ENCODE data around the gene OR4B1.

The OR4B1 gene

GRCh38 chr11:48193876-48194275, 22.7 kb upstream of the OR4B1 start:
- no peak overlapping the region for H3K9ac ChIP-seq (ENCODE audit: low read length)
- TF ChIP-seq EZH2 (IDR thresholded peaks at IDR 0.05; ENCODE audit: borderline replicate concordance, low read length) (no peak), CTCF (IDR thresholded peaks at IDR 0.05; ENCODE audit: low read length) (no peak)
- peaks cover 12% of the 10 kb centered on the region; the same call in 1 of the 2 replicates for H3K9me3 ChIP-seq (ENCODE audit: low read length)
- H4K20me1 ChIP-seq (ENCODE audit: insufficient read depth, low read length): no peaks in the 10 kb centered on the region
- H3K36me3 ChIP-seq (ENCODE audit: insufficient read depth, low read length): no peaks in the 10 kb centered on the region
- no peaks in the 10 kb centered on the region for H3K9me2 ChIP-seq (ENCODE audit: low read depth, low read length)
- no peak overlapping the region for H3K27ac ChIP-seq (ENCODE audit: low read depth, low read length, poor library complexity, severe bottlenecking)
- H2AFZ ChIP-seq (ENCODE audit: low read length): no peak overlapping the region
- peaks cover 6% of the 10 kb centered on the region for H3K4me1 ChIP-seq (ENCODE audit: insufficient read depth, low read length, severe bottlenecking)
- no peak overlapping the region for H3K4me2 ChIP-seq (ENCODE audit: low read length)
- no peak overlapping the region for H3K4me3 ChIP-seq (ENCODE audit: low read depth, low read length, poor library complexity, severe bottlenecking)
- no peaks in the 10 kb centered on the region for H3F3A ChIP-seq (ENCODE audit: insufficient read depth, low read length)
- no peaks in the 10 kb centered on the region for H3K27me3 ChIP-seq (ENCODE audit: insufficient read depth, low read length)
- no peaks in the 10 kb centered on the region for H3K79me2 ChIP-seq (ENCODE audit: insufficient read depth, low read length)

GRCh38 chr11:48207881-48208280, 8.7 kb upstream of the OR4B1 start:
- H4K20me1 ChIP-seq (ENCODE audit: insufficient read depth, low read length): no peaks in the 10 kb centered on the region
- H3K9ac ChIP-seq (ENCODE audit: low read length): no peak overlapping the region
- TF ChIP-seq CTCF (IDR thresholded peaks at IDR 0.05; ENCODE audit: low read length): no peak
- TF ChIP-seq EZH2 (IDR thresholded peaks at IDR 0.05; ENCODE audit: borderline replicate concordance, low read length): no peak
- H3K36me3 ChIP-seq (ENCODE audit: insufficient read depth, low read length): no peaks in the 10 kb centered on the region
- H3K27ac ChIP-seq (ENCODE audit: low read depth, low read length, poor library complexity, severe bottlenecking): no peak overlapping the region
- H3K79me2 ChIP-seq (ENCODE audit: insufficient read depth, low read length): no peaks in the 10 kb centered on the region
- H3F3A ChIP-seq (ENCODE audit: insufficient read depth, low read length): no peaks in the 10 kb centered on the region
- no peak overlapping the region for H2AFZ ChIP-seq (ENCODE audit: low read length)
- H3K9me2 ChIP-seq (ENCODE audit: low read depth, low read length): no peaks in the 10 kb centered on the region
- no peaks in the 10 kb centered on the region for H3K9me3 ChIP-seq (ENCODE audit: low read length)
- H3K4me3 ChIP-seq (ENCODE audit: low read depth, low read length, poor library complexity, severe bottlenecking): no peak overlapping the region
- no peaks in the 10 kb centered on the region for H3K27me3 ChIP-seq (ENCODE audit: insufficient read depth, low read length)
- H3K4me2 ChIP-seq (ENCODE audit: low read length): no peak overlapping the region
- no peaks in the 10 kb centered on the region for H3K4me1 ChIP-seq (ENCODE audit: insufficient read depth, low read length, severe bottlenecking)

GRCh38 chr11:48210052-48210451, 6.6 kb upstream of the OR4B1 start:
- Histone ChIP-seq H3K27me3 (ENCODE audit: insufficient read depth, low read length) (no peaks in the 10 kb centered on the region), H3K36me3 (ENCODE audit: insufficient read depth, low read length) (no peaks in the 10 kb centered on the region), H4K20me1 (ENCODE audit: insufficient read depth, low read length) (no peaks in the 10 kb centered on the region), H3K4me2 (ENCODE audit: low read length) (no peak overlapping the region), H2AFZ (ENCODE audit: low read length) (no peak overlapping the region), H3K4me1 (ENCODE audit: insufficient read depth, low read length, severe bottlenecking) (no peaks in the 10 kb centered on the region), H3K4me3 (ENCODE audit: low read depth, low read length, poor library complexity, severe bottlenecking) (no peak overlapping the region), H3K9ac (ENCODE audit: low read length) (no peak overlapping the region), H3F3A (ENCODE audit: insufficient read depth, low read length) (no peaks in the 10 kb centered on the region), H3K9me3 (ENCODE audit: low read length) (no peaks in the 10 kb centered on the region), H3K9me2 (ENCODE audit: low read depth, low read length) (no peaks in the 10 kb centered on the region), H3K79me2 (ENCODE audit: insufficient read depth, low read length) (no peaks in the 10 kb centered on the region), H3K27ac (ENCODE audit: low read depth, low read length, poor library complexity, severe bottlenecking) (no peak overlapping the region)
- TF ChIP-seq EZH2 (IDR thresholded peaks at IDR 0.05; ENCODE audit: borderline replicate concordance, low read length) (no peak), CTCF (IDR thresholded peaks at IDR 0.05; ENCODE audit: low read length) (peak; percentile 28; the same call in 1 of the 2 replicates)
